Neural cell (in vitro differentiated cells): ENCODE measurements around the gene ATP1A2. TPM values are rescaled to one million over a fixed set of nuclear protein-coding genes. Genes with fewer than 3 reads are reported as not detected.

Source experiments
- H2AFZ ChIP-seq: fragments of 200-600, 300-800 bp; sonication (generic), shearing (Covaris generic); 2 replicates; pipeline ENCODE4 v1.6.0; 2014; ENCODE audit warnings: low read depth, mild to moderate bottlenecking, antibody characterized with exemption, low read length, moderate library complexity
- H3F3A ChIP-seq: fragments of 200-600 bp; shearing (Covaris generic); 2 replicates; pipeline ENCODE4 v1.6.1; 2016; ENCODE audit warnings: mild to moderate bottlenecking, moderate library complexity, mixed read lengths, antibody characterized with exemption, low read length; ENCODE audit not compliant: insufficient read depth, poor library complexity, severe bottlenecking
- H3K27ac ChIP-seq: fragments of 200-600, 300-800 bp; sonication (generic), shearing (Covaris generic); 2 replicates; pipeline ENCODE4 v1.5.1; 2014; ENCODE audit warnings: mild to moderate bottlenecking, low read length, moderate library complexity
- H3K27me3 ChIP-seq: fragments of 300-800, 200-600 bp; sonication (generic), shearing (Covaris generic); 2 replicates; pipeline ENCODE4 v1.6.0; 2014; ENCODE audit warnings: mild to moderate bottlenecking, low read depth, low read length, moderate library complexity; ENCODE audit not compliant: insufficient read depth
- H3K36me3 ChIP-seq: fragments of 300-800, 200-600 bp; sonication (generic), shearing (Covaris generic); 2 replicates; pipeline ENCODE4 v1.5.1; 2014; ENCODE audit warnings: mild to moderate bottlenecking, antibody characterized with exemption, low read length, moderate library complexity; ENCODE audit not compliant: insufficient read depth
- H3K4me2 ChIP-seq: fragments of 300-800, 200-600 bp; sonication (generic), shearing (Covaris generic); 2 replicates; pipeline ENCODE4 v1.6.0; 2014; ENCODE audit warnings: mild to moderate bottlenecking, low read length
- H3K4me3 ChIP-seq: fragments of 300-800, 200-600 bp; sonication (generic), shearing (Covaris generic); 2 replicates; pipeline ENCODE4 v1.5.1; 2014; ENCODE audit warnings: mild to moderate bottlenecking, low read length, moderate library complexity
- H3K79me2 ChIP-seq: fragments of 200-600 bp; shearing (Covaris generic); replicated peaks from 2 replicates; pipeline ENCODE4 v1.6.0; 2014; ENCODE audit warnings: mild to moderate bottlenecking, low read length, moderate library complexity; ENCODE audit not compliant: insufficient read depth
- H3K9ac ChIP-seq: fragments of 300-800, 200-600 bp; sonication (generic), shearing (Covaris generic); 2 replicates; pipeline ENCODE4 v1.6.1; 2016; ENCODE audit warnings: mild to moderate bottlenecking, low read length, mixed read lengths
- H3K9me2 ChIP-seq: fragments of 200-600 bp; shearing (Covaris generic); 2 replicates; pipeline ENCODE4 v1.6.1; 2016; ENCODE audit warnings: mild to moderate bottlenecking, low read length, mixed read lengths; ENCODE audit not compliant: insufficient read depth
- H3K9me3 ChIP-seq: fragments of 200-600, 300-800 bp; sonication (generic), shearing (Covaris generic); 2 replicates; pipeline ENCODE4 v1.6.1; 2016; ENCODE audit warnings: mild to moderate bottlenecking, mixed run types, low read length, moderate library complexity, mixed read lengths
- H4K20me1 ChIP-seq: fragments of 200-600 bp; shearing (Covaris generic); 2 replicates; pipeline ENCODE4 v1.6.1; 2016; ENCODE audit warnings: mild to moderate bottlenecking, mixed run types; ENCODE audit not compliant: insufficient read depth
- CTCF ChIP-seq: fragments of 450-650 bp; IDR thresholded peaks from 2 replicates; pipeline ENCODE4 v1.5.1; 2014; ENCODE audit warnings: antibody characterized with exemption, mild to moderate bottlenecking, moderate library complexity; ENCODE audit not compliant: poor library complexity, severe bottlenecking
- EP300 ChIP-seq: fragments of 450-650 bp; conservative IDR thresholded peaks from 2 replicates; pipeline ENCODE4 v1.6.1; 2014; ENCODE audit warnings: antibody characterized with exemption, mild to moderate bottlenecking, moderate library complexity; ENCODE audit not compliant: poor library complexity, severe bottlenecking
- EZH2 ChIP-seq: fragments of 200-600, 300-800 bp; shearing (Covaris generic), sonication (generic); IDR thresholded peaks from 2 replicates; pipeline ENCODE4 v1.6.1; 2014; ENCODE audit warnings: antibody characterized with exemption, low read length, borderline replicate concordance, mild to moderate bottlenecking; ENCODE audit not compliant: insufficient read depth, poor library complexity, severe bottlenecking
- MXI1 ChIP-seq: fragments of 450-650 bp; conservative IDR thresholded peaks from 2 replicates; pipeline ENCODE4 v1.6.1; 2014; ENCODE audit warnings: antibody characterized with exemption, mild to moderate bottlenecking; ENCODE audit not compliant: poor library complexity, severe bottlenecking
- POLR2AphosphoS5 ChIP-seq: IDR thresholded peaks from 2 replicates; pipeline ENCODE4 v1.6.1; 2012
- RAD21 ChIP-seq: fragments of 450-650 bp; conservative IDR thresholded peaks from 2 replicates; pipeline ENCODE4 v1.6.1; 2014; ENCODE audit warnings: antibody characterized with exemption, mild to moderate bottlenecking, moderate library complexity
- REST ChIP-seq: IDR thresholded peaks from 2 replicates; pipeline ENCODE4 v1.6.1; 2012; ENCODE audit warnings: borderline replicate concordance
- SMC3 ChIP-seq: fragments of 450-650 bp; conservative IDR thresholded peaks from 2 replicates; pipeline ENCODE4 v1.6.1; 2014; ENCODE audit warnings: antibody characterized with exemption, mild to moderate bottlenecking, moderate library complexity; ENCODE audit not compliant: poor library complexity
- TAF1 ChIP-seq: IDR thresholded peaks from 2 replicates; pipeline ENCODE4 v1.6.1; 2012; ENCODE audit warnings: low read depth
- polyA plus RNA-seq: library from polyadenylated mRNA; depleted of rRNA; stranded (reverse); fragments of >200 nt; gene quantifications from 2 replicates; pipeline ENCODE4 v1.2.3, GENCODE V29; 2014

Gene ATP1A2
- polyA plus RNA-seq, 1 donor from 2014 or later, result 0.12 TPM

DNA sequence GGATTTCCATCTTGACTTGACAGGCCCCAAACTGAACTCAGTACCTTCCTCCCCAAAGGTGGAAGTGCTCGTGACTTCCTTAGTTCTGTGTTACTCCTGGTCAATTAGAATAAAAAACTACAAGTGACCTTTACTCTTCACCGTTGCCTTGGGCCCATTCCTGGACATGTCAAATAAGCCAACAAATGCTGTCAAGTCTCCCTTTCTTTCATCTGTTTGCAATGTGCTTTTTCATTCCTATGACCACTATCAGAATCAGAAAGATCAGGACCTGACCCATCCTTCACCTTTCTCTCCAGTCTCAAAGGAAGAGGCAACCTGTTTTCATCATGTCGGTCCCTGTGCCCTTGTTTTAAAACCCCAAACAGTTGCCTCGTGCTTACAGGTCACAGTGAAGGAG lies 40.7 kb upstream of the ATP1A2 start:
- Histone ChIP-seq H3F3A (no peaks in the 10 kb centered on the region), H3K27ac (no peak overlapping the region), H3K9ac (no peak overlapping the region), H3K36me3 (no peaks in the 10 kb centered on the region), H3K9me2 (no peaks in the 10 kb centered on the region), H3K79me2 (no peaks in the 10 kb centered on the region), H3K27me3 (peaks cover 14% of the 10 kb centered on the region), H3K9me3 (no peaks in the 10 kb centered on the region), H3K4me2 (no peak overlapping the region), H4K20me1 (no peaks in the 10 kb centered on the region), H2AFZ (no peak overlapping the region), H3K4me3 (no peak overlapping the region)
- TF ChIP-seq RAD21 (no peak), TAF1 (no peak)

GRCh38 chr1:160075836-160076235 lies 39.7 kb upstream of the ATP1A2 start:
- no peaks in the 10 kb centered on the region for H3K9me3 ChIP-seq
- no peaks in the 10 kb centered on the region for H3K36me3 ChIP-seq
- H4K20me1 ChIP-seq, result no peaks in the 10 kb centered on the region
- TF ChIP-seq RAD21, result no peak
- TF ChIP-seq EZH2, result no peak
- TF ChIP-seq CTCF, result no peak
- no peak for TF ChIP-seq REST
- TF ChIP-seq TAF1, result no peak
- no peak for TF ChIP-seq SMC3
- TF ChIP-seq MXI1, result no peak
- TF ChIP-seq EP300, result no peak
- TF ChIP-seq POLR2AphosphoS5, result no peak
- no peaks in the 10 kb centered on the region for H3K9me2 ChIP-seq
- H3K4me2 ChIP-seq, result no peak overlapping the region
- no peak overlapping the region for H3K4me3 ChIP-seq
- H3K27me3 ChIP-seq, result peaks cover 11% of the 10 kb centered on the region
- no peak overlapping the region for H2AFZ ChIP-seq
- no peak overlapping the region for H3K27ac ChIP-seq
- no peak overlapping the region for H3K9ac ChIP-seq
- no peaks in the 10 kb centered on the region for H3F3A ChIP-seq
- H3K79me2 ChIP-seq, result no peaks in the 10 kb centered on the region

- H3K9me2 ChIP-seq, result no peaks in the 10 kb centered on the region
- no peak overlapping the region for H3K27ac ChIP-seq
- no peak overlapping the region for H3K9ac ChIP-seq
- H3F3A ChIP-seq, result no peaks in the 10 kb centered on the region
- H3K4me2 ChIP-seq, result no peak overlapping the region
- H3K36me3 ChIP-seq, result no peaks in the 10 kb centered on the region
- H3K4me3 ChIP-seq, result no peak overlapping the region
- no peak for TF ChIP-seq POLR2AphosphoS5
- no peak for TF ChIP-seq TAF1
- no peak for TF ChIP-seq SMC3
- TF ChIP-seq REST, result no peak
- TF ChIP-seq EP300, result no peak
- TF ChIP-seq RAD21, result no peak
- TF ChIP-seq EZH2, result no peak
- no peak for TF ChIP-seq CTCF
- no peak for TF ChIP-seq MXI1
- no peaks in the 10 kb centered on the region for H4K20me1 ChIP-seq
- H2AFZ ChIP-seq, result no peak overlapping the region
- H3K27me3 ChIP-seq, result peaks cover 7% of the 10 kb centered on the region
- H3K9me3 ChIP-seq, result no peaks in the 10 kb centered on the region
- no peaks in the 10 kb centered on the region for H3K79me2 ChIP-seq
Measured at GRCh38 chr1:160076295-160076694, 39.3 kb upstream of the ATP1A2 start.
